CD4-positive, alpha-beta memory T cell (primary cell): ENCODE measurements around the gene BRMS1L. TPM values are rescaled to one million over a fixed set of nuclear protein-coding genes. Genes with fewer than 3 reads are reported as not detected.
"Not testable (repeated sequence)": the region's sequence is repeated elsewhere in the genome, so short reads cannot be mapped to it uniquely, and the experiment has no call there.

ENCODE experiments used
- CTCF ChIA-PET: fragments of 350-600 bp; sonication (Branson Sonifier 250); formaldehyde crosslinking; loops from one replicate; lab custom pipeline; 2021; ENCODE audit warnings: inconsistent platforms; ENCODE audit not compliant: partially characterized antibody; lab: Charles Lee
- POLR2A ChIA-PET: fragments of 350-600 bp; sonication (Branson Sonifier 250); formaldehyde crosslinking; loops from one replicate; lab custom pipeline; 2021; ENCODE audit not compliant: partially characterized antibody; lab: Charles Lee
- DNase-seq, 5 donors: peaks; one replicate each; pipeline versions ENCODE4 v3.0.0 to v3.0.0-alpha.2; 2020 to 2022; ENCODE audit warnings: mixed read lengths in 1 of 5
- H3K27ac ChIP-seq: one replicate; pipeline ENCODE4 v1.7.0; 2013; ENCODE audit warnings: low read depth, low read length
- H3K27me3 ChIP-seq: 2 replicates; pipeline ENCODE4 v1.7.0; 2013; ENCODE audit warnings: mild to moderate bottlenecking, low read length, moderate library complexity; ENCODE audit not compliant: insufficient read depth
- H3K36me3 ChIP-seq: 2 replicates; pipeline ENCODE4 v1.7.0; 2013; ENCODE audit warnings: mild to moderate bottlenecking, low read length, moderate library complexity; ENCODE audit not compliant: insufficient read depth
- H3K4me1 ChIP-seq: 2 replicates; pipeline ENCODE4 v1.7.0; 2013; ENCODE audit warnings: mild to moderate bottlenecking, low read length, moderate library complexity; ENCODE audit not compliant: insufficient read depth
- H3K4me3 ChIP-seq, 2 donors: one replicate each; pipeline ENCODE4 v1.7.0; 2013; ENCODE audit warnings: low read length in 2 of 2, mild to moderate bottlenecking in 1 of 2
- H3K9me3 ChIP-seq, 2 donors: one replicate each; pipeline ENCODE4 v1.7.0; 2013; ENCODE audit warnings: low read length in 2 of 2, control low read depth in 1 of 2; ENCODE audit not compliant: control insufficient read depth in 1 of 2
- H3K27ac Mint-ChIP-seq, 7 donors: one replicate each; pipeline ENCODE4 v1.8.0; 2020 to 2021; ENCODE audit warnings: mixed read lengths in 7 of 7, mild to moderate bottlenecking in 6 of 7, inconsistent platforms in 3 of 7, moderate library complexity in 3 of 7
- H3K27me3 Mint-ChIP-seq, 2 donors: one replicate each; pipeline ENCODE4 v1.8.0; 2020 to 2021; ENCODE audit warnings: mixed read lengths in 2 of 2
- H3K36me3 Mint-ChIP-seq, 2 donors: one replicate each; pipeline ENCODE4 v1.8.0; 2020 to 2021; ENCODE audit warnings: mixed read lengths in 2 of 2, inconsistent platforms in 1 of 2, mild to moderate bottlenecking in 1 of 2
- H3K4me1 Mint-ChIP-seq, 4 donors: one replicate each; pipeline ENCODE4 v1.8.0; 2020 to 2021; ENCODE audit warnings: mixed read lengths in 4 of 4, mild to moderate bottlenecking in 1 of 4
- H3K4me3 Mint-ChIP-seq, 8 donors: one replicate each; pipeline ENCODE4 v1.8.0; 2020 to 2021; ENCODE audit warnings: mixed read lengths in 8 of 8, mild to moderate bottlenecking in 7 of 8, moderate library complexity in 6 of 8, inconsistent platforms in 3 of 8
- H3K9me3 Mint-ChIP-seq, 8 donors: one replicate each; pipeline ENCODE4 v1.8.0; 2020 to 2021; ENCODE audit warnings: mixed read lengths in 8 of 8, mild to moderate bottlenecking in 5 of 8, inconsistent platforms in 3 of 8, moderate library complexity in 1 of 8
- intact Hi-C: fragments of 100-400 bp; cut with micrococcal nuclease; formaldehyde crosslinking; loops from one replicate; pipeline ENCODE4 v1.15.1; 2023
- polyA plus RNA-seq, 2 donors: library from polyadenylated mRNA; unstranded; fragments of 300-500 nt; fragmentation: Illumina TruSeq; gene quantifications; one replicate each; pipeline ENCODE4 v1.2.3, GENCODE V29; 2021
- total RNA-seq, 2 experiments: library from RNA; stranded (reverse); gene quantifications; one replicate each; pipeline ENCODE4 v1.2.3, GENCODE V29; 2021

The BRMS1L gene, protein sequence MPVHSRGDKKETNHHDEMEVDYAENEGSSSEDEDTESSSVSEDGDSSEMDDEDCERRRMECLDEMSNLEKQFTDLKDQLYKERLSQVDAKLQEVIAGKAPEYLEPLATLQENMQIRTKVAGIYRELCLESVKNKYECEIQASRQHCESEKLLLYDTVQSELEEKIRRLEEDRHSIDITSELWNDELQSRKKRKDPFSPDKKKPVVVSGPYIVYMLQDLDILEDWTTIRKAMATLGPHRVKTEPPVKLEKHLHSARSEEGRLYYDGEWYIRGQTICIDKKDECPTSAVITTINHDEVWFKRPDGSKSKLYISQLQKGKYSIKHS
- total RNA-seq (1 to 10 TPM; 5.3 to 9.7 TPM), polyA plus RNA-seq (1 to 10 TPM; 3.1 to 5.9 TPM)

GRCh38 chr14:35826218-35826951, at the start of gene BRMS1L:
BRMS1L (plus strand) TSS chr14:35826338; CDS start chr14:35826517, 179 bp downstream.
- no peaks in the 10 kb centered on the region for H3K27me3 Mint-ChIP-seq
- no peaks in the 10 kb centered on the region for H3K9me3 Mint-ChIP-seq
- H3K4me1 Mint-ChIP-seq: peaks cover 17 to 30% (median 23%) of the 10 kb centered on the region in 4 donors
- H3K9me3 ChIP-seq: no peaks in the 10 kb centered on the region
- H3K27ac ChIP-seq: peak within 1 kb of the TSS; percentile 88
- intact Hi-C loops: loop anchor here (1.0 to 10.0 kb wide), 6 partner anchors 17 to 1292 kb away; partner anchors contain the start of genes EAPP, MBIP, PRORP and PSMA6
- CTCF ChIA-PET: interaction anchor here (1.8 to 3.7 kb wide), 3 partner anchors 10 to 19 kb away, joined by 7 to 42 read pairs (median 11); partner anchors contain the start of gene RALGAPA1
- no peaks in the 10 kb centered on the region for H3K27me3 ChIP-seq
- H3K36me3 ChIP-seq: no peaks in the 10 kb centered on the region
- H3K4me3 ChIP-seq: peak within 1 kb of the TSS; percentile 86 to 94
- H3K4me3 Mint-ChIP-seq: peak within 1 kb of the TSS; percentile 88 to 95 (median 93)
- H3K4me1 ChIP-seq: peaks cover 9% of the 10 kb centered on the region
- POLR2A ChIA-PET: interaction anchor here (0.7 to 1.7 kb wide), 12 partner anchors 9 to 844 kb away, joined by 3 to 12 read pairs (median 4); partner anchors contain the start of genes FAM177A1, MBIP and RALGAPA1
- H3K36me3 Mint-ChIP-seq: peaks cover 0 to 13% of the 10 kb centered on the region in 2 donors
- peak; percentile 95 to 99 (median 96) for DNase-seq
- peak within 1 kb of the TSS; percentile 86 to 97 (median 95) for H3K27ac Mint-ChIP-seq

GRCh38 chr14:35776823-35777222, 49.3 kb upstream of the BRMS1L start:
- H3K27me3 Mint-ChIP-seq: no peaks in the 10 kb centered on the region
- Histone ChIP-seq H3K27me3 (no peaks in the 10 kb centered on the region), H3K4me1 (no peaks in the 10 kb centered on the region), H3K9me3 (no peaks in the 10 kb centered on the region), H3K27ac (no peak overlapping the region), H3K4me3 (no peak overlapping the region), H3K36me3 (peaks cover 9% of the 10 kb centered on the region)
- POLR2A ChIA-PET: interaction anchor here (0.7 kb wide), 1 partner anchor 41 kb away, joined by 5 read pairs; no protein-coding TSS in a partner anchor
- peaks cover 30 to 34% of the 10 kb centered on the region in 2 donors for H3K36me3 Mint-ChIP-seq
- no peak for DNase-seq
- H3K9me3 Mint-ChIP-seq: peaks cover 2 to 19% (median 17%) of the 10 kb centered on the region in 8 donors
- H3K4me3 Mint-ChIP-seq: no peak overlapping the region
- intact Hi-C loops: no loop called here
- H3K27ac Mint-ChIP-seq: peak overlapping the region in 1 of 7 donors; percentile 58
- CTCF ChIA-PET: interaction anchor here (1.6 to 1.9 kb wide), 2 partner anchors 38 to 45 kb away, joined by 4 read pairs; no protein-coding TSS in a partner anchor
- H3K4me1 Mint-ChIP-seq: peaks cover 4 to 18% (median 12%) of the 10 kb centered on the region in 4 donors

DNA sequence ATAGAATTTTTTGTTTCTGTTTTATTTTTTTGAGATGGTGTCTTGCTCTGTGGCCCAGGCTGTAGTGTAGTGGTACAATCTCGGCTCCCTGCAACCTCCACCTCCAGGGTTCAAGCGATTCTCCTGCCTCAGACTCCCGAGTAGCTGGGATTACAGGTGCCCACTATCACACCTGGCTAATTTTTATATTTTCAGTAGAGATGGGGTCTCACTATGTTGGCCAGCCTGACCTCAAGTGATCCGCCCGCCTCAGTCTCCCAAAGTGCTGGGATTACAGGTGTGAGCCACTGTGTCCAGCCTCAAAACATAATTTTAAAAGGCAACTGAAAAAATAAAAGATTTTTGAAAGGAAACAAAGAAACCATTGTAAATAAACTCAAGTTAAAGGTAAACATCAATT, 48.6 kb upstream of the BRMS1L start:
- H3K36me3 Mint-ChIP-seq: peaks cover 30 to 33% of the 10 kb centered on the region in 2 donors
- peaks cover 4 to 18% (median 12%) of the 10 kb centered on the region in 4 donors for H3K4me1 Mint-ChIP-seq
- intact Hi-C loops, H3K27ac ChIP-seq, H3K4me3 Mint-ChIP-seq, H3K4me1 ChIP-seq, H3K4me3 ChIP-seq, H3K36me3 ChIP-seq, H3K27me3 ChIP-seq, H3K9me3 ChIP-seq, H3K27me3 Mint-ChIP-seq, H3K27ac Mint-ChIP-seq, DNase-seq: not testable (repeated sequence)
- ChIA-PET CTCF (interaction anchor here (1.6 kb wide), 1 partner anchor 37 kb away, joined by 4 read pairs; no protein-coding TSS in a partner anchor), POLR2A (interaction anchor here (0.7 kb wide), 1 partner anchor 41 kb away, joined by 5 read pairs; no protein-coding TSS in a partner anchor)
- peaks cover 2 to 22% (median 17%) of the 10 kb centered on the region in 8 donors for H3K9me3 Mint-ChIP-seq

- H3K27me3 Mint-ChIP-seq: no peaks in the 10 kb centered on the region
- peaks cover 5 to 23% (median 14%) of the 10 kb centered on the region in 4 donors for H3K4me1 Mint-ChIP-seq
- H3K36me3 ChIP-seq: peaks cover 5% of the 10 kb centered on the region
- no peaks in the 10 kb centered on the region for H3K27me3 ChIP-seq
- H3K4me3 ChIP-seq: no peak overlapping the region
- H3K9me3 Mint-ChIP-seq: peaks cover 2 to 24% (median 17%) of the 10 kb centered on the region in 8 donors
- no peak for DNase-seq
- no peak overlapping the region for H3K27ac Mint-ChIP-seq
- no peak overlapping the region for H3K27ac ChIP-seq
- no peak overlapping the region for H3K4me3 Mint-ChIP-seq
- ChIA-PET POLR2A (no interaction called here), CTCF (interaction anchor here (1.3 kb wide), 1 partner anchor 13 kb away, joined by 3 read pairs; no protein-coding TSS in a partner anchor)
- H3K36me3 Mint-ChIP-seq: peaks cover 27 to 32% of the 10 kb centered on the region in 2 donors
- H3K9me3 ChIP-seq: no peaks in the 10 kb centered on the region
- intact Hi-C loops: no loop called here
- H3K4me1 ChIP-seq: no peaks in the 10 kb centered on the region
Measured at GRCh38 chr14:35779368-35779767, 46.8 kb upstream of the BRMS1L start.

GRCh38 chr14:35783699-35784098, 42.4 kb upstream of the BRMS1L start:
- POLR2A ChIA-PET: no interaction called here
- Histone ChIP-seq H3K27me3 (no peaks in the 10 kb centered on the region), H3K9me3 (no peaks in the 10 kb centered on the region), H3K27ac (no peak overlapping the region), H3K4me3 (no peak overlapping the region), H3K4me1 (no peaks in the 10 kb centered on the region), H3K36me3 (no peaks in the 10 kb centered on the region)
- CTCF ChIA-PET: interaction anchor here (1.7 kb wide), 1 partner anchor 37 kb away, joined by 6 read pairs; no protein-coding TSS in a partner anchor
- H3K4me3 Mint-ChIP-seq: no peak overlapping the region
- no peaks in the 10 kb centered on the region for H3K27me3 Mint-ChIP-seq
- H3K27ac Mint-ChIP-seq: no peak overlapping the region
- intact Hi-C loops: no loop called here
- H3K4me1 Mint-ChIP-seq: peaks cover 14 to 38% (median 21%) of the 10 kb centered on the region in 4 donors
- H3K9me3 Mint-ChIP-seq: peaks cover 2 to 24% (median 17%) of the 10 kb centered on the region in 8 donors
- DNase-seq: no peak
- H3K36me3 Mint-ChIP-seq: peaks cover 17 to 37% of the 10 kb centered on the region in 2 donors

GRCh38 chr14:35786856-35787255, 39.3 kb upstream of the BRMS1L start:
- no peak overlapping the region for H3K27ac ChIP-seq
- ChIA-PET POLR2A (no interaction called here), CTCF (interaction anchor here (1.3 kb wide), 1 partner anchor 9 kb away, joined by 3 read pairs; no protein-coding TSS in a partner anchor)
- H3K9me3 ChIP-seq: no peaks in the 10 kb centered on the region
- H3K36me3 ChIP-seq: no peaks in the 10 kb centered on the region
- peaks cover 0 to 7% (median 0%) of the 10 kb centered on the region in 8 donors for H3K9me3 Mint-ChIP-seq
- DNase-seq: no peak
- H3K4me1 Mint-ChIP-seq: peaks cover 24 to 48% (median 31%) of the 10 kb centered on the region in 4 donors
- peaks cover 4 to 25% of the 10 kb centered on the region in 2 donors for H3K36me3 Mint-ChIP-seq
- H3K4me3 ChIP-seq: no peak overlapping the region
- no peaks in the 10 kb centered on the region for H3K27me3 Mint-ChIP-seq
- H3K27ac Mint-ChIP-seq: peak overlapping the region in 1 of 7 donors; percentile 1
- H3K4me1 ChIP-seq: no peaks in the 10 kb centered on the region
- intact Hi-C loops: no loop called here
- H3K27me3 ChIP-seq: no peaks in the 10 kb centered on the region
- no peak overlapping the region for H3K4me3 Mint-ChIP-seq
